H1 (cell line): ENCODE measurements around the gene FRMPD2. TPM values are rescaled to one million over a fixed set of nuclear protein-coding genes. Genes with fewer than 3 reads are reported as not detected.
"Not testable (repeated sequence)": the region's sequence is repeated elsewhere in the genome, so short reads cannot be mapped to it uniquely, and the experiment has no call there.

Source experiments
- CTCF ChIA-PET: fragments of 300-600 bp; sonication (Branson Sonifier 250); formaldehyde crosslinking; loops from one replicate; lab custom pipeline; 2021; ENCODE audit not compliant: partially characterized antibody; lab: Charles Lee
- POLR2A ChIA-PET: fragments of 300-600 bp; sonication (Branson Sonifier 250); formaldehyde crosslinking; loops from one replicate; lab custom pipeline; 2021; ENCODE audit warnings: inconsistent platforms; ENCODE audit not compliant: partially characterized antibody; lab: Charles Lee
- DNase-seq, 2 experiments: peaks; one replicate each; pipeline versions ENCODE4 v3.0.0 to v3.0.0-alpha.2; 2010 to 2022; ENCODE audit warnings: low spot score in 2 of 2, low read depth in 1 of 2, mixed read lengths in 1 of 2
- FAIRE-seq: peaks from 2 replicates; lab custom pipeline; 2011; peaks lifted over from hg19 to GRCh38; lab: Jason Lieb, UNC
- H2AFZ ChIP-seq: 2 replicates; pipeline ENCODE4 v1.8.1; 2012; ENCODE audit warnings: low read length, inconsistent platforms
- H2AK5ac ChIP-seq: 2 replicates; pipeline ENCODE4 v1.6.1; 2013; ENCODE audit warnings: low read depth, low read length
- H2BK120ac ChIP-seq: replicated peaks from 2 replicates; pipeline ENCODE3; 2013; ENCODE audit warnings: low read depth, low read length, inconsistent platforms
- H2BK12ac ChIP-seq: 2 replicates; pipeline ENCODE4 v1.6.1; 2013; ENCODE audit warnings: low read depth, low read length
- H2BK15ac ChIP-seq: 2 replicates; pipeline ENCODE4 v1.6.1; 2013; ENCODE audit warnings: low read length
- H2BK20ac ChIP-seq: 2 replicates; pipeline ENCODE4 v1.6.1; 2013; ENCODE audit warnings: low read length
- H2BK5ac ChIP-seq: 2 replicates; pipeline ENCODE4 v1.6.1; 2013; ENCODE audit warnings: low read depth, low read length
- H3K14ac ChIP-seq: 2 replicates; pipeline ENCODE4 v1.6.1; 2013; ENCODE audit warnings: inconsistent platforms; ENCODE audit not compliant: insufficient read length
- H3K18ac ChIP-seq: 2 replicates; pipeline ENCODE4 v1.6.1; 2013; ENCODE audit warnings: low read length; ENCODE audit errors: extremely low read depth
- H3K23ac ChIP-seq: 2 replicates; pipeline ENCODE4 v1.6.1; 2013; ENCODE audit warnings: inconsistent platforms; ENCODE audit not compliant: insufficient read length
- H3K23me2 ChIP-seq: 2 replicates; pipeline ENCODE4 v1.6.1; 2013; ENCODE audit warnings: low read depth, low read length
- H3K27ac ChIP-seq: 2 replicates; pipeline ENCODE4 v1.6.1; 2011; ENCODE audit warnings: low read depth, low read length, inconsistent platforms
- H3K27me3 ChIP-seq, 4 experiments: replicated peaks in 1 of 4; 1 replicate in 1 of 4; 2 replicates in 3 of 4; pipeline versions ENCODE4 v1.6.1 to v1.8.1; 2011 to 2013; ENCODE audit warnings: low read length in 3 of 4, mild to moderate bottlenecking in 3 of 4, inconsistent platforms in 2 of 4, mixed read lengths in 2 of 4, moderate library complexity in 1 of 4; ENCODE audit not compliant: control insufficient read depth in 3 of 4, insufficient read depth in 3 of 4; ENCODE audit errors: extremely low read depth in 1 of 4
- H3K36me3 ChIP-seq, 4 experiments: 2 replicates each; pipeline versions ENCODE4 v1.6.1 to v1.8.1; 2011 to 2013; ENCODE audit warnings: mild to moderate bottlenecking in 4 of 4, low read length in 3 of 4, moderate library complexity in 2 of 4, control low read depth in 1 of 4, inconsistent platforms in 1 of 4; ENCODE audit not compliant: insufficient read depth in 4 of 4, control insufficient read depth in 2 of 4
- H3K4ac ChIP-seq: replicated peaks from 2 replicates; pipeline ENCODE3; 2013; ENCODE audit warnings: low read length, low read depth, mixed read lengths, inconsistent platforms; ENCODE audit not compliant: insufficient read length
- H3K4me1 ChIP-seq, 4 experiments: replicated peaks in 1 of 4; 1 replicate in 1 of 4; 2 replicates in 3 of 4; pipeline versions ENCODE4 v1.6.1 to v1.8.1; 2011 to 2013; ENCODE audit warnings: low read length in 3 of 4, inconsistent platforms in 2 of 4, mixed read lengths in 1 of 4; ENCODE audit not compliant: insufficient read depth in 4 of 4, control insufficient read depth in 3 of 4
- H3K4me2 ChIP-seq, 2 experiments: 2 replicates each; pipeline versions ENCODE4 v1.6.1 to v1.8.1; 2011 to 2013; ENCODE audit warnings: low read depth in 2 of 2, low read length in 2 of 2, control low read depth in 1 of 2, inconsistent platforms in 1 of 2, mild to moderate bottlenecking in 1 of 2; ENCODE audit not compliant: insufficient read depth in 1 of 2
- H3K4me3 ChIP-seq, 4 experiments: fragments of 200-600, 300-600 bp in 1 of 4; sonication (generic), shearing (Covaris generic), sonication (Bioruptor Twin) in 1 of 4; 2 replicates each; pipeline versions ENCODE4 v1.5.1 to v1.8.1; 2011 to 2016; ENCODE audit warnings: low read length in 4 of 4, low read depth in 3 of 4, control low read depth in 2 of 4, inconsistent platforms in 2 of 4, mild to moderate bottlenecking in 2 of 4, mixed read lengths in 1 of 4, moderate library complexity in 1 of 4; ENCODE audit not compliant: insufficient read depth in 2 of 4; ENCODE audit errors: extremely low read depth in 1 of 4
- H3K56ac ChIP-seq: replicated peaks from 2 replicates; pipeline ENCODE3; 2013; ENCODE audit warnings: low read depth, mild to moderate bottlenecking, mixed read lengths, low read length, inconsistent platforms; ENCODE audit not compliant: insufficient read length
- H3K79me1 ChIP-seq: 2 replicates; pipeline ENCODE4 v1.6.1; 2013; ENCODE audit warnings: low read depth, low read length, control low read depth
- H3K79me2 ChIP-seq, 2 experiments: 2 replicates each; pipeline versions ENCODE4 v1.6.1 to v1.8.1; 2012 to 2013; ENCODE audit warnings: low read length in 2 of 2, mild to moderate bottlenecking in 2 of 2, inconsistent platforms in 1 of 2; ENCODE audit not compliant: insufficient read depth in 2 of 2, control insufficient read depth in 1 of 2
- H3K9ac ChIP-seq, 4 experiments: replicated peaks in 1 of 4; 1 replicate in 1 of 4; 2 replicates in 3 of 4; pipeline versions ENCODE4 v1.6.1 to v1.8.1; 2011 to 2013; ENCODE audit warnings: low read depth in 3 of 4, low read length in 3 of 4, control low read depth in 2 of 4, mild to moderate bottlenecking in 2 of 4, moderate library complexity in 2 of 4, inconsistent platforms in 1 of 4; ENCODE audit errors: extremely low read depth in 1 of 4
- H3K9me3 ChIP-seq, 2 experiments: 2 replicates each; pipeline versions ENCODE4 v1.6.1 to v1.8.1; 2012 to 2013; ENCODE audit warnings: mild to moderate bottlenecking in 2 of 2, moderate library complexity in 2 of 2, control low read depth in 1 of 2, inconsistent platforms in 1 of 2, low read depth in 1 of 2, low read length in 1 of 2, mixed read lengths in 1 of 2; ENCODE audit not compliant: insufficient read depth in 2 of 2
- H4K20me1 ChIP-seq, 2 experiments: replicated peaks in 1 of 2; 2 replicates each; pipeline versions ENCODE3 to v1.8.1; 2011 to 2013; ENCODE audit warnings: inconsistent platforms in 2 of 2, low read length in 2 of 2, mild to moderate bottlenecking in 1 of 2; ENCODE audit not compliant: insufficient read depth in 2 of 2, control insufficient read depth in 1 of 2
- H4K5ac ChIP-seq: 2 replicates; pipeline ENCODE4 v1.6.1; 2013; ENCODE audit warnings: low read length, low read depth, mixed read lengths, inconsistent platforms; ENCODE audit not compliant: insufficient read length
- H4K8ac ChIP-seq: 2 replicates; pipeline ENCODE4 v1.8.0; 2013; ENCODE audit warnings: mild to moderate bottlenecking, moderate library complexity, low read length, inconsistent platforms; ENCODE audit not compliant: insufficient read depth; ENCODE audit errors: extremely low read depth
- H4K91ac ChIP-seq: replicated peaks from 2 replicates; pipeline ENCODE3; 2013; ENCODE audit warnings: low read length, mixed read lengths, inconsistent platforms; ENCODE audit not compliant: insufficient read length
- POLR2A ChIP-seq, 2 experiments: IDR thresholded peaks; 1 replicate in 1 of 2; 2 replicates in 1 of 2; pipeline ENCODE4 v1.6.1; 2011; ENCODE audit warnings: low read depth in 2 of 2, low read length in 2 of 2, mild to moderate bottlenecking in 2 of 2; ENCODE audit errors: control extremely low read depth in 1 of 2
- SP2 ChIP-seq: IDR thresholded peaks from 2 replicates; pipeline ENCODE4 v1.6.1; 2012; ENCODE audit warnings: mild to moderate bottlenecking, low read length, inconsistent platforms
- WGBS, 2 experiments: shearing (Covaris generic) in 1 of 2; methylation state at CpG; one replicate each; pipeline versions ENCODE4 v1.1.6 to v1.1.7; 2013 to 2015; ENCODE audit warnings: low lambda C conversion rate in 2 of 2, mixed read lengths in 2 of 2, inconsistent platforms in 1 of 2, low coverage in 1 of 2, missing lambda C conversion rate in 1 of 2; ENCODE audit not compliant: insufficient replicate concordance in 2 of 2, insufficient coverage in 1 of 2, insufficient read length in 1 of 2; ENCODE audit errors: extremely low coverage in 1 of 2, missing lambda C conversion rate in 1 of 2; 5-methylcytosine and 5-hydroxymethylcytosine counted together
- polyA plus RNA-seq, 7 experiments: library from polyadenylated mRNA; depleted of rRNA in 3 of 7; stranded (reverse) in 5 of 7; unstranded in 2 of 7; fragments of >200 nt in 5 of 7; fragments of 200-250 nt in 2 of 7; gene quantifications; 1 replicate in 5 of 7; 2 replicates in 1 of 7; 4 replicates in 1 of 7; pipeline versions ENCODE4 v1.2.1 to v1.2.3, GENCODE V29; 2011 to 2013; ENCODE audit warnings: missing spikeins in 2 of 7, mixed read lengths in 2 of 7
- total RNA-seq: library from RNA; stranded (reverse); fragmentation: NEBNext Ultra II Directional; extraction: Animal tissue kit (Norgen Biotek cat#: 25700); gene quantifications from 2 replicates; pipeline ENCODE4 v1.2.1, GENCODE V29; 2021

FRMPD2 gene
- total and polyA plus RNA-seq, 2 of the 8 experiments (the other 6 are each of a cell fraction or from before 2014, with no cell fraction given): 0.07 to 0.47 TPM

GRCh38 chr10:48245977-48246376 lies 28.5 kb downstream of the FRMPD2 start:
- Histone ChIP-seq H3K4me3 (no peak overlapping the region), H3K27ac (no peak overlapping the region), H3K4ac (no peak overlapping the region), H2AFZ (no peak overlapping the region), H3K14ac (no peak overlapping the region), H2BK20ac (no peak overlapping the region), H3K56ac (no peak overlapping the region), H2BK12ac (0 out of 2 replicates have a peak overlapping the region, but pooled peaks have one; percentile 39), H3K9me3 (no peaks in the 10 kb centered on the region), H3K27me3 (no peaks in the 10 kb centered on the region), H2BK15ac (no peak overlapping the region), H4K5ac (no peak overlapping the region), H2AK5ac (no peak overlapping the region), H3K79me2 (no peaks in the 10 kb centered on the region), H3K9ac (no peak overlapping the region), H4K91ac (no peak overlapping the region), H4K20me1 (no peaks in the 10 kb centered on the region), H3K4me2 (no peak overlapping the region), H3K23me2 (no peaks in the 10 kb centered on the region), H3K79me1 (no peaks in the 10 kb centered on the region; the same call in 1 of the 2 replicates), H4K8ac (no peak overlapping the region), H2BK120ac (no peak overlapping the region), H2BK5ac (no peak overlapping the region), H3K4me1 (peaks cover 0 to 2% (median under 1%) of the 10 kb centered on the region in 4 experiments; a peak in 2 of 7 replicates), H3K36me3 (no peaks in the 10 kb centered on the region), H3K18ac (no peak overlapping the region), H3K23ac (no peak overlapping the region)
- DNase-seq (no peak), FAIRE-seq (no peak)
- 95% methylated on average over 3 of the region's 3 CpGs; no CpG with 5 or more reads in 1 of the 2 experiments for WGBS, 2 experiments
- TF ChIP-seq POLR2A (IDR thresholded peaks at IDR 0.05; ENCODE audit: control extremely low read depth in 1 of 2, low read depth in 2 of 2, low read length in 2 of 2) (no peak), SP2 (no peak)
- CTCF ChIA-PET: no interaction called here
- POLR2A ChIA-PET: no interaction called here

- H3K4me1 ChIP-seq, H2BK12ac ChIP-seq, H2BK15ac ChIP-seq, H4K91ac ChIP-seq, H3K14ac ChIP-seq, H3K36me3 ChIP-seq, H3K27ac ChIP-seq, H4K20me1 ChIP-seq, H3K56ac ChIP-seq, H3K4me3 ChIP-seq, H3K9me3 ChIP-seq, H3K27me3 ChIP-seq, H4K8ac ChIP-seq, FAIRE-seq, H3K18ac ChIP-seq, H3K9ac ChIP-seq, H3K23me2 ChIP-seq, H3K4ac ChIP-seq, H3K4me2 ChIP-seq, H2BK5ac ChIP-seq, H3K23ac ChIP-seq, H3K79me2 ChIP-seq, H2AK5ac ChIP-seq, H2BK20ac ChIP-seq, H2BK120ac ChIP-seq, H4K5ac ChIP-seq, H3K79me1 ChIP-seq, H2AFZ ChIP-seq, POLR2A ChIA-PET: not testable (repeated sequence)
- 91% methylated on average over 5 of the region's 5 CpGs; no CpG with 5 or more reads in 1 of the 2 experiments for WGBS, 2 experiments
- CTCF ChIA-PET: interaction anchor here (0.7 to 4.5 kb wide), 4 partner anchors 11 to 453 kb away, joined by 3 to 17 read pairs (median 4); no protein-coding TSS in a partner anchor
- peak in 1 of 2 experiments; percentile 33 for DNase-seq
Observed at GRCh38 chr10:48243921-48244320, 30.6 kb downstream of the FRMPD2 start.
